Fibroblast of upper back skin (primary cell): ENCODE results near the gene ZNF438.
"Not testable (repeated sequence)": the region's sequence is repeated elsewhere in the genome, so short reads cannot be mapped to it uniquely, and the experiment has no call there.

Experiments used
- DNase-seq: peaks from one replicate; pipeline ENCODE4 v3.0.0-alpha.2; 2013

ZNF438 gene

GRCh38 chr10:30980951-30981616 is 50.6 kb downstream of the ZNF438 start:
- peak; percentile 55 for DNase-seq

- no peak for DNase-seq
Measured at GRCh38 chr10:30979956-30980355, 51.7 kb downstream of the ZNF438 start.

GRCh38 chr10:30978843-30979242 is 52.8 kb downstream of the ZNF438 start:
- DNase-seq = no peak

- DNase-seq = no peak
Measured at GRCh38 chr10:30977385-30977784, 54.3 kb downstream of the ZNF438 start.

GRCh38 chr10:30974773-30975415 is 56.8 kb downstream of the ZNF438 start:
- no peak for DNase-seq

GRCh38 chr10:30974355-30974754 is 57.3 kb downstream of the ZNF438 start:
- DNase-seq = no peak

- DNase-seq = no peak
Measured at GRCh38 chr10:30973737-30974136, 57.9 kb downstream of the ZNF438 start.

- DNase-seq = peak; percentile 50
Measured at GRCh38 chr10:30970760-30971460, 60.8 kb downstream of the ZNF438 start.

- DNase-seq = no peak
Measured at GRCh38 chr10:30968711-30969110, 63.0 kb downstream of the ZNF438 start.

GRCh38 chr10:30967650-30968410 is 63.8 kb downstream of the ZNF438 start:
- no peak for DNase-seq

GRCh38 chr10:30963992-30964930 is 67.4 kb downstream of the ZNF438 start:
- DNase-seq = no peak

GRCh38 chr10:30962522-30962921 is 69.1 kb downstream of the ZNF438 start:
- no peak for DNase-seq

- no peak for DNase-seq
Measured at GRCh38 chr10:30959836-30960210, 71.8 kb downstream of the ZNF438 start.

- DNase-seq = not testable (repeated sequence)
Measured at GRCh38 chr10:30949218-30949617, 82.4 kb downstream of the ZNF438 start.

- DNase-seq = no peak
Measured at GRCh38 chr10:30944005-30944404, 87.7 kb downstream of the ZNF438 start.

GRCh38 chr10:30943451-30943850 is 88.2 kb downstream of the ZNF438 start:
- DNase-seq = no peak

- DNase-seq = no peak
Measured at GRCh38 chr10:30940256-30940655, 91.4 kb downstream of the ZNF438 start.

- DNase-seq = no peak
Measured at GRCh38 chr10:30939643-30940251, 91.9 kb downstream of the ZNF438 start.

GRCh38 chr10:30935078-30935477 is 96.6 kb downstream of the ZNF438 start:
- DNase-seq = no peak

- no peak for DNase-seq
Measured at GRCh38 chr10:30931094-30931493, 100.6 kb downstream of the ZNF438 start.

GRCh38 chr10:30929901-30930520 is 101.7 kb downstream of the ZNF438 start:
- DNase-seq = no peak
